ENCODE measurements around the gene SPCS2.
"Not testable (repeated sequence)": the region's sequence is repeated elsewhere in the genome, so short reads cannot be mapped to it uniquely, and the experiment has no call there.

Gene SPCS2

DNA sequence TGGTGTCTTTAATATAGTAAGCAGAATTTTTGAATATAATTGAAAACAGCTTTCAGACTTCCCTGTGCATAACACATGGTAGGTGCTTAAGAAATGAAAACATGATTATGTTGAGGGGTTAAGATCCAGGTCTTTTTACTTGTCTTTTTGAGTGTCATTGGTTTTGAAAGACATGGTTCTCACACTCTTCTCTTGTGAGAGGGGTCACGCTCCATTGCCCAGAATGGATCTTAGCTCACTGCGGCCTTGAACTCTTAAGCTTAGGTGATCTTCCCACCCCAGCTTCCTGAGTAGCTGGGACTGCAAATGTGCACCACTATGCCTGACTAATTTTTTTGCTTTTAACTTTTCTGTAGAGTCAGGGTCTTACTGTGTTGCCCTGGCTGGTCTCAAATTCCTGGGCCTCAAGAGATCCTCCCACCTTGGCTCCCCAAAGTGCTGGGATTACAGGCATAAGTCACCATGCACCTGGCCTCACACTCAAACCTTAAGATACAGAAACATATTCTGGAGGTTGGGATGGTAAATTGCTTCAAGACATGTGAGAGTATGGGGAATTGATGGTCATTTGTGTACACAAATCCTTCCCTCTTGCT, 1.4 kb downstream of the SPCS2 start:
- DNase-seq = no peak
- no peak for ATAC-seq

DNA sequence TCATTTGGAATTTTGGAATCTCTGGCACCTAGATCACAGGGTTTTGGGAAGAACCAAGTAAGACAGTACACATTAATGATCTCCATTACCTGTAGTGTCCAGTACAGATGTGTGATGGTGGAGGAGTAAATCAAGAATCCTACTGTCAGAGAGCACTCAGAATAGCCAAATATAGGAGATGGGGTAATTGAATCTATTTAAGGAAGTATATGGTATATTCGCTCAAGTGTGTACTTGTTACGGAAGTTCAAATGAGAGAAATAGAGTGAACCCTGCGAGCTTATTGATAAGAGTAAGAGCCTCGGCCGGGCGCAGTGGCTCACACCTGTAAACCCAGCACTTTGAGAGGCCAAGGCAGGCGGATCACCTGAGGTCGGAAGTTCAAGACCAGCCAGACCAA, 2.2 kb downstream of the SPCS2 start:
- ATAC-seq = no peak
- no peak for DNase-seq

- no peak for ATAC-seq
These were observed 3.7 kb downstream of the SPCS2 start for GRCh38 chr11:74952752-74953151.

DNA sequence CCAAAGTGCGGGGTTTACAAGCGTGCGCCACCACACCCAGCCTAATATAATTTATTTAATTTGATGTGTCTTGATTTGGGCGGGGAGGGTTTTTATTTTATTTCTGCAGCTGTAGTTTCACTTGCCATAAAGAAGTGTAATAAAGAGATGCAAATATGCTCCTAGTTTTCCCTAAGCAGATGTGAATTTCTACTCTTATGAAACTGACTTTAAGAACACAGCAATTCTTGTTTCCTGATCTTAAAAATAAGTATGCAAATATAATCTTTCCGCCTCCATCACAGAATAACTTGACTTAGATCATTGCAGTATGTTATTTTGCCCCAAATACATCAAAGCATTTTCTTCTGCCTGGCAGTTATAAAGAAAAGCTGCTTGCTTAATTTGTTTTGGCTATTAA, 4.4 kb downstream of the SPCS2 start:
- no peak for ATAC-seq
- DNase-seq = no peak

More at GRCh38 chr11:74952752-74953151, 3.7 kb downstream of the SPCS2 start:
- DNase-seq = no peak

- ATAC-seq (no peak), DNase-seq (no peak)
These were observed 5.1 kb downstream of the SPCS2 start for GRCh38 chr11:74954199-74954598.

- DNase-seq = no peak
- no peak for ATAC-seq
These were observed 7.4 kb downstream of the SPCS2 start for GRCh38 chr11:74956397-74957015.

DNA sequence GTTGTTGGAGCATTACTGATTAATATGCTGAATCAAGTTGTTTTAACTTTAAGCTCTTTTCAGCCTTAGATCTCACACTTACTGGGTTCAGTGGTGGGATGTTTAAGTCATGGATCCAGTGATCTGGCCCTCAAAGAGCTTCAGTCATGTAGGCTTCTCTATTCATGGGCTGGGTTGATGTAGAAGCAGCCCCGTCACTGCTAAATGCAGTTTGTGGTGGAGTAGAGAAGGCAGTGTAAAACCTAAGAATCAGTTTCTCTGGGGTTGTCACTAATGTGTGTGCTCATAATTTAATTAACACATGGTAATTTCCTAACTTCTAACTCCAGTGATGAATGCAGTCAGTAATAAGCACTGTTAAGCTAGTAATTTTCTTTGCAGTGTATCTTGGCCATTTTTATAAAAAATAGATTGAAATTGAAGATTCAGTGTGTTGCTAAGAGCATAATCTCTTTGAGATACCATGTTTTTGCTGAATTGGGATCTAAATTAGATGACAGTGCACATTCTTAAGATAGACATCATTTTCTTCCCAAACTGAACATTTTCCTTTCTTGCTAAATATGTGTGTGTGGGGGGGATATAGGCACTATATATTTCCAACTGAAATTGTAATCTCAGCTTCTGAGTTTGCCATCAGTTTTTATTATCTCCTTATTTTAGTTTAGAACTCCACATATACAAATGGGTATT, 9.0 kb downstream of the SPCS2 start:
- no peak for DNase-seq
- ATAC-seq = no peak

- ATAC-seq, DNase-seq: not testable (repeated sequence)
These were observed 11.1 kb downstream of the SPCS2 start for GRCh38 chr11:74960128-74960527.

- DNase-seq = no peak
- ATAC-seq = no peak
These were observed 17.6 kb downstream of the SPCS2 start for GRCh38 chr11:74966651-74967050.

DNA sequence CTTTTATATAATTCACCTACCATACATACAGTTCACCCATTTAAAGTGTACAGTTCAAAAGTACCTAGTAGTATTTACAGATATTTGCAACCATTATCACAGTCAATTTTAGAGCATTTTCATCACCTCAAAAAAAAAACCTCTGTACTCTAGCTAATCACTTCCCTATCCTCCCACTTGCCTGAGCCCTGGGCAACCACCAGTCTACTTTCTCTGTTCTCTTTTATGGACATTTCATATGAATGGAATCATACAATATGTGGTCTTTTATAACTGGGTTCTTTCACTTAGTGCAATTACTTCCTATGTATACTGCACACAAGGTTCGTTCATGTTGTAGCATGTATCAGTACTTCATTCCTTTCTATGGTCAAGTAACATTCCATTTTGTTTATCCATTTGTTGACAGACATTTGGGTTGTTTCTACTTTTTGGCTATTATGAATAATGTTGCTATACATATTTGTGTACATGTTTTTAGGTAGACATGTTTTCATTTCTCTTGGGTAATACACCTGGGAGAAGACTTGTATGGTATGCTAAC, 21.9 kb downstream of the SPCS2 start:
- ATAC-seq (no peak), DNase-seq (no peak)

DNA sequence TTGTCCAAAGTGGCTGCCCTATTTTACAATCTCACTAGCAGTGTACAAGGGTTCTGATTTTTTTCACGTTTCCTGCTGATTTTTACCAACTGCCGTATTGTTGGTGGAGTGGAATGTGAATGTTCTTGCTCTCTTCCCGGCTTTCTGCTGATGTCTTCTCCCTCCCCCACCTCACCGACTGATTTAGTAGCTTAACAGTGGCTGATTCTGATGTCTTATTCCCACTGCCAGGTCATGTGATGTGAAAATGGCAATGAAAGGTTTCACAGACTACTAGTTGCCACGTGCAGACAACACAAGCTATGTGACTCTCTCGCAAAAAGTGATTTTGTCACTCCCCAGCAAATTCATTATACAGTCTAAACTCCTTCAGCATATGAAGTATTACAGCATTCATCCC, 22.4 kb downstream of the SPCS2 start:
- DNase-seq (no peak), ATAC-seq (no peak)

DNA sequence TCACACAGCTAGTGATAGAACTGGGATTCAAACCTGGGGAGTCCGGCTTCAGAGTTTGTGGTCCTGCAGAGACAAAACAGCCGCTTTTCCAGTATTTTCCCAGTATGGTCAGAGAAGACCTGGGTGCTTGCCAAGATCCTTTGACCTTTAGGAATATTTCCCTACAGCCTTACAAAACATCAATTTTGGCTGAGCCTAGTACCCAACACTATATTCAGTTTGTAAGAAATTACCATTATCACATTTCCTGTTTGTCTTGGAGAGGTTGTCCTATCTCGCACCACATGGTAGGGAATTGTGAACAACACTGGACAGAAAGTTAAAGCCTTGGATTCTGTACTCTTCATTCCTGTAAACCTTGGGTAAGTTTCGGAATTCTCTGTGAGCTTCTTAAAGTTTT, 29.0 kb downstream of the SPCS2 start:
- no peak for DNase-seq
- ATAC-seq = no peak

DNA sequence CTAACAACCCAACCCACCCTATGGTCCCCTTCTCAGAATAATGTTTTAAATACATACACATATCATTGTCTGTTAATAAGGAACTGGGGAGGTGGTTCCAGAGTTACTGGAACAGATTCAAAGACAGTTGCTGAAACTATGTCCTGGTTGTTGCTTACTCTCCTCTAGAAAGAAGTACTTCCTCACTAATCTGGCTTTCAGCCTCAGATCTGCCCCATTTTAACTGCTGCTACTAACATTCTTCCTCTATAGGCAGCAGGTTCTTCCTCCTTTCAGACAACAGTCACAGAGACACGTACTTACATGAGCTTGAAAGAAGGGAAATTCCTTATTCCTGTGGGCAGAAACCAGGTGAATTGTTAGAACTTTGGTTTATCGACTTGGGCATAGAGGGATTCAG, 31.6 kb downstream of the SPCS2 start:
- ATAC-seq = no peak
- DNase-seq = no peak

DNA sequence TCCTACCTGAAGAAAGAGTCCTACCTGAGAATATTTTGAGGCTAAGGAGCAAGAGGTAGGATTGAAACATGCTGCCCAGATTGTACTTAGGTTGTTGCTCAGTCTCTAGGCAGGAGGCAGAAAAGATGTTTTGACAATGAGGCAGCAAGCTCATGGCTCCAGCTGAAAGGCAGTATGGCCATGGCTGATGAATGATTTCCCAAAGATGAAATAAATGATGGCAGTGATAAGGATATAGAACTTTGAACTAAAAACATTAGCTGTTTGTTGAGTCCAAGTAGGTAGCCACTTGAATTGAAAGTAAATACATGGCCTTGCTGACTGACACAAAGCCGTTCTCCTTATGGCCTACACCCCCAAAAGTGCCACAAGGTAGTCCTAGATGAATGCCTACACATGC, 32.8 kb downstream of the SPCS2 start:
- ATAC-seq (no peak), DNase-seq (no peak)

- no peak for DNase-seq
These were observed 35.0 kb downstream of the SPCS2 start for GRCh38 chr11:74984070-74984469.

GRCh38 chr11:74984730-74985129, 35.7 kb downstream of the SPCS2 start:
- no peak for ATAC-seq

More at GRCh38 chr11:74984070-74984469, 35.0 kb downstream of the SPCS2 start:
- no peak for ATAC-seq

DNA sequence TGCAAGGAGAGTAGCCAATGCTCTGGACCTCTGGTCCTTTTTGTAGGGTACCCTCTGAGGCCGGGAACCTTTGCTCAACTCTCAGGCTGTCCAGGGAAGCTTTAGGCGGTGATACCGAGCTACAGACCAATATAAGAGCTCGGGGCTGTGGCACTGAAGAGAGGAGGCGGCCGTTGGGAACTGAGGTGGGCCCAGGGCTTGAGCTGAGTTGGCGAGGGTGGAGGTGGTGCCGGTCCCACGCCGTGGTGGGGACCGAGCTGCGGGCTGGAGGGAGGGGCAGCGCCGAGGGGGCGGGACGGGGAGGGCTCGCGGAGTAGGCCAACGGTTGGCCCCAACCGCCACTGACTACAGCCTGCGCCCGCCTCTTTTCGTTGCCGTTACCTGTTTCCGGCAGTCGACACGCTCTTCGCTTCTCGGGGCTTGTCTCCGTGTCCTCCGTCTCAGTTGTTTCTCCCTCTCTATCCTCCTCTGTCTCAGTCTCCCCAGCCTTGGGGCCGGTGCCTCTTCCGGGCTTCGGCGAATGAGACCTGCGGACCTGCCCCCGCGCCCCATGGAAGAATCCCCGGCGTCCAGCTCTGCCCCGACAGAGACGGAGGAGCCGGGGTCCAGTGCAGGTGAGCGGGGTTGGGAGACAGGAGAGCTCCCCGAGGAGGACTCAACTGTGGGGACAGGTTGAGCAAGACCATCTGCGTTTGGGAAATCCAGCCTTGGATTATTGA, 39.6 kb downstream of the SPCS2 start, which contains the start of gene NEU3:
Gene NEU3, plus strand, starts transcription at position 393 of the 719 bp plus-strand sequence. Its CDS starts 128 bp downstream, at position 521.
- peak; percentile 87 for DNase-seq
- peak; percentile 98 for ATAC-seq

More at GRCh38 chr11:74984730-74985129, 35.7 kb downstream of the SPCS2 start:
- DNase-seq = no peak

DNA sequence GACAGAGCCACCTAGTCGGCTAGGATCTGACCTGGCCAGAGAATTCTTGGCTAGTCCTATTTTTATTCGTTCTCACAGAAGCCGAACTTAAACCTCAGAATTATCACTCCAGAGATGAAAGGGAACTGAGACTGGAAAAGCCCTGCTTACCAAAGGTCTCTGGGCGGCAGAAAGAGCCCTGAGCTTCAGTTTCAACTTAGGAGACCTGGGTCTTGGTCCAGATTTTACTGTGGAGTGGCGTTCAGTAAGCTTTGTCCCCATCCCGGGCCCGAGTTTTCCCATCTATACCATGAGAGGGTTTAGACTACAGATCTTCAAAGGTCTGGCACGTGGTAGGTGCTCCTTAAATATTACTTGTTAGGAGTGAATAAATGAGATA, 40.2 kb downstream of the SPCS2 start:
- ATAC-seq (no peak), DNase-seq (peak; percentile 5)

GRCh38 chr11:74990150-74990549, 41.1 kb downstream of the SPCS2 start:
- DNase-seq, ATAC-seq: not testable (repeated sequence)

GRCh38 chr11:74990941-74991340, 41.9 kb downstream of the SPCS2 start:
- DNase-seq (no peak), ATAC-seq (no peak)

DNA sequence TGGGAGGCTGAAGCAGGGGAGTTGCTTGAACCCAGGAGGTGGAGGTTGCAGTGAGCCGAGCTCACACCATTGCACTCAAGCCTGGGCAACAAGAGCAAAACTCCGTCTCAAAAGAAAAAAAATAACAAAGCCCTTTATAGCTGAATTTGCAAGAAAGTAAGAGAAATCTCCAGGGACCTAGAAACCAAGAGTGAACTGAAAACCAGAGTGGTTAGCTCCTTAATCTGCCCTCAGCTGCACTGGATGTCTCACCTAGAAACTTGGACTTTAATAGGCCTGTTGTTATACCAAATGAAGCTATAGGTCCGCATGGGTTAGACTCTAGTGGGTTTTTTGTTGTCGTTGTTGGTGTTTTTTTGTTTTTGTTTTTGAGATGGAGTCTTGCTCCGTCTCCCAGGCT, 43.8 kb downstream of the SPCS2 start:
- ATAC-seq (no peak), DNase-seq (no peak)

- ATAC-seq (no peak), DNase-seq (no peak)
These were observed 51.9 kb downstream of the SPCS2 start for GRCh38 chr11:75000975-75001354.

- ATAC-seq = no peak
- no peak for DNase-seq
These were observed 52.6 kb downstream of the SPCS2 start for GRCh38 chr11:75001686-75002085.
